NB4 (cell line): ENCODE results near the gene RGL3.
A peak's percentile ranks its signal among the peaks of the same experiment; 100 is the strongest.

Source experiments
- POLR2A ChIP-seq: IDR thresholded peaks from 2 replicates; pipeline ENCODE4 v1.6.1; 2011; ENCODE audit warnings: mild to moderate bottlenecking; ENCODE audit not compliant: insufficient read length; ENCODE audit errors: extremely low read depth
- TF ChIP-seq, protein P1 (sequence below): IDR thresholded peaks from 2 replicates; pipeline ENCODE4 v1.6.1; 2011; ENCODE audit warnings: low read depth, low read length

- TF ChIP-seq, protein P1, sequence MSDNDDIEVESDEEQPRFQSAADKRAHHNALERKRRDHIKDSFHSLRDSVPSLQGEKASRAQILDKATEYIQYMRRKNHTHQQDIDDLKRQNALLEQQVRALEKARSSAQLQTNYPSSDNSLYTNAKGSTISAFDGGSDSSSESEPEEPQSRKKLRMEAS: peak; percentile 77
- peak; percentile 40 for TF ChIP-seq POLR2A
These were observed 72.8 kb downstream of the RGL3 start, which contains the start of the genes CCDC159 and TMEM205 for GRCh38 chr19:11346104-11346940.
